Measurements from ENCODE around the gene RIN1.

DNA sequence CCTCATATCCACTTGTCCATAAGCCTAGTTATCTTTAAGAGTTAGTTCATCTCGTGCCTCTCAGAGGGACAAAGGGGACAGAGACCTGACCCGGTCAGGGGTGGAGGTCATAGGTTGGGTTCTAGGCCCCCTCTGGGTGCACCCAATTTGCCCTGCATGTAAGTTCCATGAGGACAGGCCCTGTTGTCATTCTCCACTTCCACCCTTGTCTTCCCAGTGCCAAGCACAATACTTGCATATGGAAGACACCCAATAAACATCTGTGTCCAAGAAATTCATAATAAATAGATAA, 46.0 kb downstream of the RIN1 start:
- TF ChIP-seq, protein P1, sequence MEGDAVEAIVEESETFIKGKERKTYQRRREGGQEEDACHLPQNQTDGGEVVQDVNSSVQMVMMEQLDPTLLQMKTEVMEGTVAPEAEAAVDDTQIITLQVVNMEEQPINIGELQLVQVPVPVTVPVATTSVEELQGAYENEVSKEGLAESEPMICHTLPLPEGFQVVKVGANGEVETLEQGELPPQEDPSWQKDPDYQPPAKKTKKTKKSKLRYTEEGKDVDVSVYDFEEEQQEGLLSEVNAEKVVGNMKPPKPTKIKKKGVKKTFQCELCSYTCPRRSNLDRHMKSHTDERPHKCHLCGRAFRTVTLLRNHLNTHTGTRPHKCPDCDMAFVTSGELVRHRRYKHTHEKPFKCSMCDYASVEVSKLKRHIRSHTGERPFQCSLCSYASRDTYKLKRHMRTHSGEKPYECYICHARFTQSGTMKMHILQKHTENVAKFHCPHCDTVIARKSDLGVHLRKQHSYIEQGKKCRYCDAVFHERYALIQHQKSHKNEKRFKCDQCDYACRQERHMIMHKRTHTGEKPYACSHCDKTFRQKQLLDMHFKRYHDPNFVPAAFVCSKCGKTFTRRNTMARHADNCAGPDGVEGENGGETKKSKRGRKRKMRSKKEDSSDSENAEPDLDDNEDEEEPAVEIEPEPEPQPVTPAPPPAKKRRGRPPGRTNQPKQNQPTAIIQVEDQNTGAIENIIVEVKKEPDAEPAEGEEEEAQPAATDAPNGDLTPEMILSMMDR (IDR thresholded peaks at IDR 0.05; ENCODE audit: low read depth, low read length), result no peak
- TF ChIP-seq MYC (IDR thresholded peaks at IDR 0.05; ENCODE audit: low read depth, low read length), result no peak

All from NB4 (cell line).